HG03460 (cell line): ENCODE measurements around the gene TRIM38.
"Not testable (repeated sequence)": the region's sequence is repeated elsewhere in the genome, so short reads cannot be mapped to it uniquely, and the experiment has no call there.

ENCODE experiments used
- ATAC-seq: cut with Tn5 transposase; IDR thresholded peaks from one replicate; pipeline ENCODE4 v1.9.1; 2021; ENCODE audit not compliant: unreplicated experiment

TRIM38 gene

GRCh38 chr6:25942561-25943147 lies 19.9 kb upstream of the TRIM38 start:
- no peak for ATAC-seq

GRCh38 chr6:25943887-25944286 lies 18.7 kb upstream of the TRIM38 start:
- ATAC-seq, result no peak

GRCh38 chr6:25944688-25945574 lies 17.7 kb upstream of the TRIM38 start:
- peak; percentile 94 for ATAC-seq

GRCh38 chr6:25945738-25946137 lies 16.9 kb upstream of the TRIM38 start:
- not testable (repeated sequence) for ATAC-seq

- no peak for ATAC-seq
Measured at GRCh38 chr6:25946631-25947030, 16.0 kb upstream of the TRIM38 start.

- not testable (repeated sequence) for ATAC-seq
Measured at GRCh38 chr6:25947492-25947891, 15.1 kb upstream of the TRIM38 start.

GRCh38 chr6:25949695-25950094 lies 12.9 kb upstream of the TRIM38 start:
- no peak for ATAC-seq

- no peak for ATAC-seq
Measured at GRCh38 chr6:25950297-25950696, 12.3 kb upstream of the TRIM38 start.

- ATAC-seq, result no peak
Measured at GRCh38 chr6:25951296-25952032, 11.1 kb upstream of the TRIM38 start.

- no peak for ATAC-seq
Measured at GRCh38 chr6:25952535-25952934, 10.1 kb upstream of the TRIM38 start.

- ATAC-seq, result no peak
Measured at GRCh38 chr6:25953733-25954132, 8.9 kb upstream of the TRIM38 start.

- no peak for ATAC-seq
Measured at GRCh38 chr6:25954756-25955155, 7.8 kb upstream of the TRIM38 start.

GRCh38 chr6:25956226-25956625 lies 6.4 kb upstream of the TRIM38 start:
- no peak for ATAC-seq

- ATAC-seq, result no peak
Measured at GRCh38 chr6:25958700-25959162, 3.9 kb upstream of the TRIM38 start.

GRCh38 chr6:25959890-25960536 lies 2.6 kb upstream of the TRIM38 start:
- ATAC-seq, result no peak

GRCh38 chr6:25960734-25961133 lies 1.9 kb upstream of the TRIM38 start:
- ATAC-seq, result no peak

GRCh38 chr6:25961619-25962148 lies 918 bp upstream of the TRIM38 start:
- ATAC-seq, result no peak

- no peak for ATAC-seq
Measured at GRCh38 chr6:25963426-25964123, 973 bp downstream of the TRIM38 start.

- ATAC-seq, result no peak
Measured at GRCh38 chr6:25965058-25965457, 2.5 kb downstream of the TRIM38 start.

- no peak for ATAC-seq
Measured at GRCh38 chr6:25966711-25967110, 4.1 kb downstream of the TRIM38 start.
